ENCODE data around the gene PNPLA7.

GRCh38 chr9:137467896-137468295 is 82.3 kb downstream of the PNPLA7 start:
- no peak for TF ChIP-seq POU5F1 (IDR thresholded peaks at IDR 0.05; ENCODE audit: low read depth, low read length)
- TF ChIP-seq TAF1 (IDR thresholded peaks at IDR 0.05; ENCODE audit: low read depth, low read length), result no peak
- no peak for TF ChIP-seq POLR2A (IDR thresholded peaks at IDR 0.05; ENCODE audit: control extremely low read depth in 1 of 2, low read depth in 2 of 2, low read length in 2 of 2)
- no peak for TF ChIP-seq CTCF (IDR thresholded peaks at IDR 0.05; ENCODE audit: control extremely low read depth in 1 of 3, insufficient read depth in 1 of 3, low read depth in 1 of 3, low read length in 3 of 3)
- no peak for TF ChIP-seq EGR1 (IDR thresholded peaks at IDR 0.05; ENCODE audit: borderline replicate concordance, low read depth, low read length)
- TF ChIP-seq CEBPB (IDR thresholded peaks at IDR 0.05; ENCODE audit: low read depth, low read length), result no peak
- no peak for TF ChIP-seq ATF2 (IDR thresholded peaks at IDR 0.05; ENCODE audit: low read length)
- no peak for TF ChIP-seq SP1 (IDR thresholded peaks at IDR 0.05; ENCODE audit: low read depth, low read length)
- no peak for TF ChIP-seq SIX5 (IDR thresholded peaks at IDR 0.05; ENCODE audit: low read depth, low read length)
- TF ChIP-seq NRF1 (IDR thresholded peaks at IDR 0.05; ENCODE audit: low read depth, low read length), result no peak
- TF ChIP-seq FOSL1 (IDR thresholded peaks at IDR 0.05; ENCODE audit: insufficient read depth, low read depth, low read length), result no peak

All from H1 (cell line).